ENCODE data around the gene RNF121. TPM values are rescaled to one million over a fixed set of nuclear protein-coding genes. Genes with fewer than 3 reads are reported as not detected.

RNF121 gene
- total RNA-seq, 1 donor from 2014 or later: 55.4 TPM

GRCh38 chr11:71936825-71937224 is 8.0 kb downstream of the RNF121 start:
- TF ChIP-seq, protein P1, sequence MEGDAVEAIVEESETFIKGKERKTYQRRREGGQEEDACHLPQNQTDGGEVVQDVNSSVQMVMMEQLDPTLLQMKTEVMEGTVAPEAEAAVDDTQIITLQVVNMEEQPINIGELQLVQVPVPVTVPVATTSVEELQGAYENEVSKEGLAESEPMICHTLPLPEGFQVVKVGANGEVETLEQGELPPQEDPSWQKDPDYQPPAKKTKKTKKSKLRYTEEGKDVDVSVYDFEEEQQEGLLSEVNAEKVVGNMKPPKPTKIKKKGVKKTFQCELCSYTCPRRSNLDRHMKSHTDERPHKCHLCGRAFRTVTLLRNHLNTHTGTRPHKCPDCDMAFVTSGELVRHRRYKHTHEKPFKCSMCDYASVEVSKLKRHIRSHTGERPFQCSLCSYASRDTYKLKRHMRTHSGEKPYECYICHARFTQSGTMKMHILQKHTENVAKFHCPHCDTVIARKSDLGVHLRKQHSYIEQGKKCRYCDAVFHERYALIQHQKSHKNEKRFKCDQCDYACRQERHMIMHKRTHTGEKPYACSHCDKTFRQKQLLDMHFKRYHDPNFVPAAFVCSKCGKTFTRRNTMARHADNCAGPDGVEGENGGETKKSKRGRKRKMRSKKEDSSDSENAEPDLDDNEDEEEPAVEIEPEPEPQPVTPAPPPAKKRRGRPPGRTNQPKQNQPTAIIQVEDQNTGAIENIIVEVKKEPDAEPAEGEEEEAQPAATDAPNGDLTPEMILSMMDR (IDR thresholded peaks at IDR 0.05; ENCODE audit: unreplicated experiment): no peak
- no peaks in the 10 kb centered on the region for H3K4me1 Mint-ChIP-seq
- no peaks in the 10 kb centered on the region for H3K27me3 Mint-ChIP-seq (ENCODE audit: low read depth)
- DNase-seq (ENCODE audit: low spot score in 2 of 2, unreplicated experiment in 2 of 2): no peak
- H3K9me3 Mint-ChIP-seq: no peaks in the 10 kb centered on the region
- no peak overlapping the region for H3K27ac Mint-ChIP-seq
- no peaks in the 10 kb centered on the region for H3K36me3 Mint-ChIP-seq
- no peak overlapping the region for H3K4me3 Mint-ChIP-seq

GRCh38 chr11:71937826-71938225 is 9.0 kb downstream of the RNF121 start:
- Mint-ChIP-seq H3K4me1 (no peaks in the 10 kb centered on the region), H3K9me3 (no peaks in the 10 kb centered on the region), H3K27ac (no peak overlapping the region), H3K36me3 (no peaks in the 10 kb centered on the region), H3K4me3 (no peak overlapping the region), H3K27me3 (ENCODE audit: low read depth) (no peaks in the 10 kb centered on the region)
- TF ChIP-seq, protein P1 (IDR thresholded peaks at IDR 0.05; ENCODE audit: unreplicated experiment): no peak
- DNase-seq (ENCODE audit: low spot score in 2 of 2, unreplicated experiment in 2 of 2): no peak

- Mint-ChIP-seq H3K36me3 (no peaks in the 10 kb centered on the region), H3K27me3 (ENCODE audit: low read depth) (no peaks in the 10 kb centered on the region), H3K9me3 (no peaks in the 10 kb centered on the region), H3K27ac (no peak overlapping the region), H3K4me3 (no peak overlapping the region), H3K4me1 (no peaks in the 10 kb centered on the region)
- TF ChIP-seq, protein P1 (IDR thresholded peaks at IDR 0.05; ENCODE audit: unreplicated experiment): no peak
- no peak for DNase-seq (ENCODE audit: low spot score in 2 of 2, unreplicated experiment in 2 of 2)
These were observed 11.8 kb downstream of the RNF121 start for GRCh38 chr11:71940561-71941219.

GRCh38 chr11:71946144-71946571 is 17.3 kb downstream of the RNF121 start:
- Mint-ChIP-seq H3K4me3 (no peak overlapping the region), H3K36me3 (peaks cover 6% of the 10 kb centered on the region), H3K4me1 (peaks cover 9% of the 10 kb centered on the region), H3K9me3 (no peaks in the 10 kb centered on the region), H3K27me3 (ENCODE audit: low read depth) (no peaks in the 10 kb centered on the region), H3K27ac (peak overlapping the region; percentile 14)
- TF ChIP-seq, protein P1 (IDR thresholded peaks at IDR 0.05; ENCODE audit: unreplicated experiment): no peak
- DNase-seq (ENCODE audit: low spot score in 2 of 2, unreplicated experiment in 2 of 2): no peak

GRCh38 chr11:71947498-71947897 is 18.7 kb downstream of the RNF121 start:
- H3K4me1 Mint-ChIP-seq: peaks cover 9% of the 10 kb centered on the region
- H3K27ac Mint-ChIP-seq: no peak overlapping the region
- no peaks in the 10 kb centered on the region for H3K27me3 Mint-ChIP-seq (ENCODE audit: low read depth)

More at GRCh38 chr11:71947498-71947897, 18.7 kb downstream of the RNF121 start:
- no peak overlapping the region for H3K4me3 Mint-ChIP-seq
- no peaks in the 10 kb centered on the region for H3K9me3 Mint-ChIP-seq
- DNase-seq (ENCODE audit: low spot score in 2 of 2, unreplicated experiment in 2 of 2): no peak
- TF ChIP-seq, protein P1 (IDR thresholded peaks at IDR 0.05; ENCODE audit: unreplicated experiment): no peak
- peaks cover 6% of the 10 kb centered on the region for H3K36me3 Mint-ChIP-seq

All from mesothelial cell of epicardium (in vitro differentiated cells).